Activated T-cell treated with anti-CD3 and anti-CD28 coated beads, Interleukin-2, amount 50 U/mL, for 1 hour (primary cell): ENCODE measurements around the gene JMJD7.

ENCODE experiments used
- DNase-seq: peaks from one replicate; pipeline ENCODE4 v3.0.0-alpha.2; 2020

JMJD7 gene

DNA sequence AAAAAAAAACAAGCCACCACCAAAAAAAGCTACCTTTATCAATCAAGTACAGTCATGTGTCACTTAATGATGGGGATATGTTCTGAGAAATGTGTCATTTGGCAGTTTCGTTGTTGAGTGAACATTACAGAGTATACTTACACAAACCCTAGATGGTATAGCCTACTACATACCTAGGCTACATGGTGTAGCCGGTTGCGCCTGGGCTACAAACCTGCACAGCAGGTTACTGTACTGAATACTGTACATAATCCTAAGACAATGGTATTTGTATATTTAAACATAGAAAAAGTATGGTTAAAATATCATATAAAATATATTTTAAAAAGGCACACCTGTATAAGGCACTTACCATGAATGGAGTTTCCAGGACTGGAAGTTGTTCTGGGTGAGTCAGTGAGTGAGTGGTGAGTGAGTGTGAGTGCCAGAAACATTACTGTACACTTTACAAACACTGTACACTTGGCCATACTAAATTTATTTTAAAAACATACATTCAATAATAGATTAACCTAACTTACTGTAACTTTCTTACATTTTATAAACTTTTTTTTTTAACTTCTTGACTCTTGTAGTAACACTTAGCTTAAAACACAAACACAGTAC is 25.9 kb upstream of the JMJD7 start:
- DNase-seq: no peak

- DNase-seq: no peak
Observed at GRCh38 chr15:41804361-41804760, 23.5 kb upstream of the JMJD7 start.

- no peak for DNase-seq
Observed at GRCh38 chr15:41804916-41805666, 22.8 kb upstream of the JMJD7 start.

DNA sequence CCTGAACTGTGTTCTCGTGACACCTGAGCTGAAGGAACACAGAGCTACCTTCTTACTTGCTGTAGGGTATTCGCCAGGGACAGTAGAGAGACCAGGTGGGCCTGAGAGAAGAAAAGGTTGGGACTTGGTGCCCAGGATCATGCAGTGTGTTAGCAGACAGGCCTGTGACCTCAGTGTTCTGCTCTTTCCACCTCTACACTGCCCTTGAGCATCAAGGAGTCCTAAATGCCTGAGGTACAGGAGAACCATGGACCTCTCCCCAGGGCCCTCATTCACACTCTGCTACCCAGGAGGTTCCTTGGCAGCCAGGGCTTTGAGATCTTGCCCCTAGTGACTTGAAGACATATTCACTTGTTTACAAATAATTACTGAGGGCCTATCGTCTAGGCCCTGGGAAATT is 22.2 kb upstream of the JMJD7 start:
- DNase-seq: no peak

DNA sequence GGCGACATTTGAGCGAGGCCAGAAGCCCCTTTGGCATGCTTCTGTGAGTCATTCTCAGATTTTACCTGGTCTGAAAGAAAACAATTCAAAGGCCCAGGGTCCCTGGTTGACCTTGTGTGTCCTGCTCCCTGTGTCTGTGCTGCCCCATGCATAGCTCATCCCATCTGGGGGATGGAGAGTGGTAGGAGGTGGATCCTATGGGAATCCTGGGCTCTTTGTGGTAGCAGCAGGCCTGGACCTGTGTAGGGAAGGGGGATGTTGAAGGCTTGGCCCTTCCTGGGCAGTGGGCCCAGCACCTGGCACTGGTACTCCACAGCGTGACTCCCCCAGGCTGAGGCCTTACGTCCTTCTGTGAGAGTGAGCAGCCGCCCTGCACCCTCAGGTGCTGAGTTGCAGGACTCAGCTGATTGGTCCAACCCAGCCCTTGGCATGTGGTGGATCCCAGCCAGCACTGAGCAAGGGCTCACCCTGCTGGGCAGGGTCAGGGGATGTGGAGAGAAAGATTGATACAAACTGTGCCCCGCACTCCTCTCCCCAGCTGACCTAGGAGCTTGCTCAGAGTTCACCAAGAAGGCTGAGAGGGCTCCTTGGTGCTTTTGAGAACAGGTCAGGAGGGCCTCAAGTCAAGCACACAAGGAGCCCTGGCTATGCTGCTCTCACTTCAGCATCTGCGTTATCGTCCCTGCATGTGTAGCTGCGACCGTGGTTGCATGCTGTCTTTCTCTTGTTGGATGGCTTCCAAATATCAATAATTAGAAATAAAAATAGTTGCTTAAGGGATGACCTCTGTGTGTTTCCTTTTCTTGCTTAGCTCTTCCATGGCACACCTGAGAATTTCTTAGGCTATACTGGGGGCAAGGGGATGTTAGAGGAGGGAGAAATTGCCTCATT is 21.4 kb upstream of the JMJD7 start:
- DNase-seq: no peak

- no peak for DNase-seq
Observed at GRCh38 chr15:41809121-41809520, 18.8 kb upstream of the JMJD7 start.

DNA sequence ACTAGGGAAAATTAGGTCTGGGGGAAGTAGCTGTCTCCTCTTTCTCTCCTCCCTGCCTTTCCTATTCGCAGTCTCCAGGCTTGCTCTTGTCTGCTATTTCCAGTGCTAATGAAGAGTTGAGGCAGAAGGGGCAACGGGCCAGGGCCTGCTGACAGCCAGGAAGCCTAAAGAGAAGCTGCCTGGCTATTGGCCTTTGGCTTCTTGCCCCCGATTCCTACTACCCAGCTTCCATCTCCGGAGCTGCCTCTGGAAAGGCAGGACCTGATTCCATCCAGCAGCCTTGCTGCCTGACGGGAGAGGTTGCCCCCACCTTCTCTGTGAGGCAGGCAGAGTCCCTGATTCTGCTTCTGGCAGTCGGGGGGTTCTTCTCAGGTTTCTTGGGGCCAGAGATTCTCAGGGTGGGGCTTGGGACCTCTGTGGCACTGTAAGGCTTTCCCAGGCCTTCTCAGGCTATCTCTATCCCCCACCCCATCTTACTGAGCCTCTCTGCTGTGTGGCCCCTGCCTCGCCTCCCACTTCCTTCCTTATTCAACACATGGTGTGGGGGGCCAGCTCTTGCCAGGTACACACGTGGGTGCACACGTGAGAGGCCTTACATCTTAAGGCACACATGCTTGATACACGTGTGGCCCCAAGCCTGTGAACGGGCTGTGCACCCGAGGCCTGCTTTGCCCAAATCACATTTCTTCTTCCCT is 18.2 kb upstream of the JMJD7 start:
- no peak for DNase-seq

GRCh38 chr15:41810651-41811431 is 17.1 kb upstream of the JMJD7 start:
- DNase-seq: no peak

DNA sequence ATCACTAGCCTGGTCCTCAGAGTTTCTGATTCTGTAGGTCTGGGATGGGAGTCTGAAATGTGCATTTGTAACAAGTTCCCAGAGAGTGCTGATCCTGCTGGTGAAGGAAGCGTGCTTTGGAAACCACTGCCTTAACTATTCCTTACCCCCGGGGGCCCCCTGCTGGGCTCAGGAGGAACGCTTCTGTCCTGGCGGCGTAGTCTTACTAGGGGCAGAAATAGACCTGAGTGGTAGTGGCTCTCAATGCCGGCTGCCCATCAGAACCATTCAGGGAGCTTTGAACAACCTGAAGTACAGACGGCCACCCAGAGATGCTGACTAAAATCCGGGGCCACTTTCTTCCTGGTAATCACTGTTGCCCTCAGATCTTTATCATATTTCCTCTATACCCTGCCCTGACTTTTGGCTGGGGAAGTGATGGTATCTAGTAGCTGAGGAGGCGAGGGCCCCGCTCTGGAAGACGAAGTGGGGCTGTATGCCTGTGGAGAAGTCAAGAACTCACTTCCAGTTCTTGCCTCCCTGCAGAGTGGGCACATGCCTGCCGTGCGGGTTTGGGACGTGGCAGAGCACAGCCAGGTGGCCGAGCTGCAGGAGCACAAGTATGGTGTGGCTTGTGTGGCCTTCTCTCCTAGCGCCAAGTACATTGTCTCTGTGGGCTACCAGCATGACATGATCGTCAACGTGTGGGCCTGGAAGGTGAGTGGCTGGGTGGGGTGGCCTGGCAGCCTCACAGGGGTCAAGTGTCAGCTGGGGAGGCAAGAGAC is 16.3 kb upstream of the JMJD7 start:
- peak; percentile 77 for DNase-seq

- DNase-seq: no peak
Observed at GRCh38 chr15:41812820-41813375, 15.0 kb upstream of the JMJD7 start.

DNA sequence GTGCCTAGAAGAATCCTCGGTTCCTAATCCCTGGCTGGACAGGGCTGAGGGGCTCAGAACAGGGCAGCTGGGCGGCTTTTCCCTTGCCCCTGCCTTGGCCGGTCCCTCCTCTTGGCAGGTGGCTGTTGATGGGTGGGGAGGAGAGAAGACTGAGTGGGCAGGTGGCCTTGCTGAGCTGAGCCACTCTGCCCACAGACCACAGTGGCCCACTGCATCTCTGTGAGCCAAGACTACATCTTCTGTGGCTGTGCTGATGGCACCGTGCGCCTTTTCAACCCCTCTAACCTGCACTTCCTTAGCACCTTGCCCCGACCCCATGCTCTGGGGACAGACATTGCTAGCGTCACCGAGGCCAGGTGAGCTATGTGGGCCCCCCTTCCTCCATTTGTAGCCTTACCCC is 14.5 kb upstream of the JMJD7 start:
- DNase-seq: no peak

GRCh38 chr15:41814534-41814933 is 13.4 kb upstream of the JMJD7 start:
- no peak for DNase-seq

GRCh38 chr15:41816788-41817187 is 11.1 kb upstream of the JMJD7 start:
- no peak for DNase-seq

DNA sequence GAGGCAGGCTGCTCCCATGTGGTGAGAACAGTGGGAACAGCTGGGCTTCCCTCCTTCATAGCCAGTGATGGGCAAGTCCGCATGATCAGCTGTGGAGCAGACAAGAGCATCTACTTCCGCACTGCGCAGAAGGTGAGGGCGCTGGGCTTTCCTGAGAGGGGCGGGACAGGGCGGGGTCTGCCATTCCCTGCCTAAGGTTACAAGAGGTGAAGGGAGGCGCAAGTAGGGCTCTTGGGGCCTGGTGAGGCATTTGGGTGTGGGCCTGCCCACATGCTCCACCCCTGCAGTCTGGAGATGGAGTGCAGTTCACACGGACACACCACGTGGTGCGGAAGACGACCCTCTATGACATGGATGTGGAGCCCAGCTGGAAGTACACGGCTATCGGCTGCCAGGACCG is 10.6 kb upstream of the JMJD7 start:
- DNase-seq: no peak

- no peak for DNase-seq
Observed at GRCh38 chr15:41817781-41818180, 10.1 kb upstream of the JMJD7 start.

DNA sequence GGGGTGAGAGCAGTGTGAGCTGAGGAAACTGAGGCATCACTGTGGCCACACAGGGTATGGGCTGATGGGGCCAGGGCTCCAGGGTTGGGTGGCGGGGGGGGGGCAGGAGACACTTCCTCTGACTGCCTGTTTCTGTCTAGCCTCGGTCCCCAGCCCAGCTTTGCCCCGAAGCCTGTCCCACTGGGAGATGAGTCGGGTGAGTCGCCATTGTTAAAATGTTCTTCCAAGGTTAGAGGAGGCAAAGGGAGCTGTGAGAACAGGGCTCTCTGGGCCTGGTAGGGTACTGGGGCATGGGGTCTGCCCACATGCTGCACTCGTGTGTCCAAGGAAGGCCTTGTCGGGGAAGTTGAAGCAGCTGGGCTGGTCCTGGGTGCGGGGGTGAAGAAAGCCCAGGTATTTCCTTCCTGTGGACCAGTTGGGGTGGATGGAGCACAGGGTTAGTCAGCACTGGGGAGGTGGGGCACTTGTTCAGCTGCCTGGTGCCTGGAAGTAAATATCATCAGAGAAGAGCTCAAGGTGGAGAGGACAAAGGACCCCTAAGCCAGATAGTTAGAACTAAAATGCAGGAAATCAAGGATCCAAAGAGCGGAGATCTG is 8.3 kb upstream of the JMJD7 start:
- no peak for DNase-seq

DNA sequence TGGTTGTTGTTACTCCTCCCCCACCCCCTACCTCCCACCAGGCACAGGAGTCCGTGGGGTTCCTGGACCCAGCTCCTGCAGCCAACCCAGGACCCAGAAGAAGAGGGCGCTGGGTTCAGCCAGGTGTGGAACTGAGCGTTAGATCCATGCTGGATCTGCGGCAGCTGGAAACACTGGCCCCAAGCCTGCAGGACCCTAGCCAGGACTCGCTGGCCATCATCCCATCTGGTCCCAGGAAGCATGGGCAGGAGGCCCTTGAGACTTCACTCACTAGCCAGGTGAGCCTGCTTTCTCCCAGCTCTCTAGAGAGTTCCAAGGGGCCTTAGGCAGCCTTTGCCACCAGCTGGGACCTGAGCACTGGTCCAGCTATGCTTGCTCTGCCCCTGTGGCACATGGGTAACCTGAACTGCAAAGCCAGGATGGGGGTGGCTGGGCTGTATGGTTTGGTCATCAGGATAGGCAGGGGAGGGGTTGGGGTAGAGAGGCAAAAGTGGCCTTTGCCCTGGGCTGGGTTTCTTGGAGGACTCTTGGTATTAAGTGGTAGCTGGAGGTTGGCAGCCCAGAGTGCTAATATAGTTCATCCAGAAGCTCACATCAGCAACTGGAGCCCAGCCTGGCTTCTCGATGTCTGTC is 7.0 kb upstream of the JMJD7 start:
- no peak for DNase-seq

- DNase-seq: no peak
Observed at GRCh38 chr15:41821831-41822230, 6.1 kb upstream of the JMJD7 start.

GRCh38 chr15:41822471-41822870 is 5.4 kb upstream of the JMJD7 start:
- DNase-seq: no peak

DNA sequence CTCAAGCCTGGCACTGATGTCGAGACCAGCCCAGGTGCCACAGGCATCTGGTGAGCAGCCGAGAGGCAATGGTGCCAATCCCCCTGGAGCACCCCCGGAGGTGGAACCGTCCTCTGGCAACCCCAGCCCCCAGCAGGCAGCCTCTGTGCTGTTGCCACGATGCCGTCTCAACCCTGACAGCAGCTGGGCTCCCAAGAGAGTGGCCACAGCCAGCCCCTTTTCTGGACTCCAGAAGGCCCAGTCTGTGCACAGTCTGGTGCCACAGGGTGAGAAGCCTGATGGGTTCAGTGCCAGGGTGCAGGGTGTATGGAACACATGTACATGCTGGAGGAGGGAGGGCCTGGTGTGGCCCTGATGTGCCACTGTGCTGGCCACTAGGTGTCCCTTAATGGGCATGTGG is 4.9 kb upstream of the JMJD7 start:
- no peak for DNase-seq
